Measurements from ENCODE around the gene INHBC.
"Not testable (repeated sequence)": the region's sequence is repeated elsewhere in the genome, so short reads cannot be mapped to it uniquely, and the experiment has no call there.

INHBC gene

GRCh38 chr12:57430112-57430930, 4.3 kb upstream of the INHBC start:
- DNase-seq, result no peak

GRCh38 chr12:57430931-57431566, 3.5 kb upstream of the INHBC start, which contains the start of gene R3HDM2:
Gene R3HDM2, minus strand, starts transcription at chr12:57431043. Its CDS starts 120,615 bp downstream, at chr12:57310428.
- DNase-seq, result peak; percentile 80

GRCh38 chr12:57431654-57432188, 2.9 kb upstream of the INHBC start:
- DNase-seq, result no peak

- no peak for DNase-seq
Measured at GRCh38 chr12:57433370-57433769, 1.2 kb upstream of the INHBC start.

GRCh38 chr12:57435293-57435692, 709 bp downstream of the INHBC start:
- no peak for DNase-seq

- DNase-seq, result no peak
Measured at GRCh38 chr12:57438400-57438799, 3.8 kb downstream of the INHBC start.

GRCh38 chr12:57439762-57440266, 5.2 kb downstream of the INHBC start:
- no peak for DNase-seq

GRCh38 chr12:57441393-57441792, 6.8 kb downstream of the INHBC start:
- not testable (repeated sequence) for DNase-seq

GRCh38 chr12:57441846-57442427, 7.4 kb downstream of the INHBC start:
- DNase-seq, result no peak

GRCh38 chr12:57444337-57444736, 9.8 kb downstream of the INHBC start:
- DNase-seq, result not testable (repeated sequence)

GRCh38 chr12:57444744-57445143, 10.2 kb downstream of the INHBC start:
- DNase-seq, result no peak

- DNase-seq, result no peak
Measured at GRCh38 chr12:57446292-57446960, 11.8 kb downstream of the INHBC start.

GRCh38 chr12:57448669-57449068, 14.1 kb downstream of the INHBC start:
- DNase-seq, result no peak

- no peak for DNase-seq
Measured at GRCh38 chr12:57449375-57449774, 14.8 kb downstream of the INHBC start.

GRCh38 chr12:57450057-57450456, 15.5 kb downstream of the INHBC start:
- no peak for DNase-seq

- no peak for DNase-seq
Measured at GRCh38 chr12:57451233-57451778, 16.7 kb downstream of the INHBC start.

GRCh38 chr12:57452181-57452936, 17.8 kb downstream of the INHBC start:
- no peak for DNase-seq

- no peak for DNase-seq
Measured at GRCh38 chr12:57452937-57453509, 18.4 kb downstream of the INHBC start.

- DNase-seq, result no peak
Measured at GRCh38 chr12:57454213-57454565, 19.6 kb downstream of the INHBC start.

- no peak for DNase-seq
Measured at GRCh38 chr12:57454566-57455373, 20.2 kb downstream of the INHBC start, which contains the start of gene INHBE. Gene INHBE, plus strand, starts transcription at chr12:57455307. Its CDS starts 230 bp downstream, at chr12:57455537.

Data from NCI-H1436 treated with DMSO at 0.1 percent for 48 hours (cell line).